Esophagus muscularis mucosa (tissue), 3 donors: ENCODE data around the gene C19orf33.

ENCODE experiments used
- CTCF ChIP-seq, 3 experiments: fragments of 200-600 bp in 2 of 3; fragments of 450-650 bp in 1 of 3; sonication (generic) in 2 of 3; IDR thresholded peaks; one replicate each; pipeline ENCODE4 v1.5.1; 2017 to 2019; ENCODE audit warnings: antibody characterized with exemption in 3 of 3, mild to moderate bottlenecking in 2 of 3, moderate library complexity in 1 of 3
- POLR2A ChIP-seq: fragments of 450-650 bp; IDR thresholded peaks from one replicate; pipeline ENCODE4 v1.6.1; 2017; ENCODE audit warnings: antibody characterized with exemption, moderate library complexity, mild to moderate bottlenecking, low read depth
- POLR2AphosphoS5 ChIP-seq, 2 donors: sonication (generic); formaldehyde crosslinking; IDR thresholded peaks; one replicate each; pipeline ENCODE4 v1.6.1; 2017; ENCODE audit warnings: antibody characterized with exemption in 2 of 2

- TF ChIP-seq POLR2AphosphoS5 (IDR thresholded peaks at IDR 0.05) (no peak), CTCF (IDR thresholded peaks at IDR 0.05) (no peak), POLR2A (no peak)
These were observed 15.8 kb upstream of the C19orf33 start for GRCh38 chr19:38288123-38288855.
